Stimulated activated CD4-positive, alpha-beta T cell treated with anti-CD3 and anti-CD28 coated beads, TNF-alpha, amount 100 ng/mL, for 4 hours (primary cell): ENCODE results near the gene LRP1B.
"Not testable (repeated sequence)": the region's sequence is repeated elsewhere in the genome, so short reads cannot be mapped to it uniquely, and the experiment has no call there.

Experiments
- DNase-seq, 3 experiments: peaks; one replicate each; pipeline ENCODE4 v3.0.0-alpha.2; 2020; ENCODE audit warnings: low read depth in 3 of 3

Gene LRP1B

GRCh38 chr2:141889788-141890187, 241.0 kb downstream of the LRP1B start:
- DNase-seq = no peak

DNA sequence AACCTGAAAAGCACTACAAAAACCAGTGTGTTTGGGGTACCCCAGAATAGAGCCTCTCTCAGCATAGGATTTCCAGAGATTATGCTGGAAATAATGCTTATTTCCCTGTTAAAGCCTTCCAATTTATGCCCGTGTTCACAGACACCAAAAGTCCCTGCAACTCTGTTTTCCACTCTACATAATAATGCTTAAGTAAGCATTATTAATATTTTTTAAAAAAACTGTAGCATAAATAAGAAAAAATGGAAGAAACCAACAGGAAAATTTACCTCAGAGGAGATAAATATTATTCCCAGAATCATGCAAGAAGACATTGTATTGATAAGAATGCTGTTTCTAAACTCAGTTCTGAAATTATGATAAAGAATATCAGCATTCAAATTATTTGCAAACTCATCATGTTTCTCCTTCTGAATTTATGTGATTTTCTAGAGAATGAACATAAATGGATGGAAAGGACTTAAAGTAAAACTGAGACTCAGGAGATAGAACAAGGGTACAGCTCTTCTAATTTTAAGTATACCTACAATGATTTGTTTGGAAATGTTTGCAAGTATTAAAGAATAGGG, 241.7 kb downstream of the LRP1B start:
- no peak for DNase-seq

DNA sequence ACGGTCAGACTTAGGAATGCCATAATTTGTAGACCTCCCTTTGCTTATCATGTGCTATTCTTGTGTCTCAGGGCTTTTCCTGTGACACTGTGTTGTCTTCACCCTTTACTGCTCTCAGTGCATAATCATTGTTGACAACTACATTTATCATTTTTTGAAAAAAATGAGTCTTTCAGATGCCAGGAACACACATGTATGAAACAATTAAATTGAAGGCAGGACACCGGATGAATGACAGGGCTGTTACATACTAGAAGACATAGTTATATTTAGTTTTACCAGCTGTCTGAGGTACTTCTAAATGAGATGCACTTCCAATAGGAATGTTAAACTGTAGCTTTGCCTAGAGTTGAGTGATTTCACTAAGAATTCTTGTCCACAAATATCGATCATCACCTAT, 243.5 kb downstream of the LRP1B start:
- DNase-seq = no peak

DNA sequence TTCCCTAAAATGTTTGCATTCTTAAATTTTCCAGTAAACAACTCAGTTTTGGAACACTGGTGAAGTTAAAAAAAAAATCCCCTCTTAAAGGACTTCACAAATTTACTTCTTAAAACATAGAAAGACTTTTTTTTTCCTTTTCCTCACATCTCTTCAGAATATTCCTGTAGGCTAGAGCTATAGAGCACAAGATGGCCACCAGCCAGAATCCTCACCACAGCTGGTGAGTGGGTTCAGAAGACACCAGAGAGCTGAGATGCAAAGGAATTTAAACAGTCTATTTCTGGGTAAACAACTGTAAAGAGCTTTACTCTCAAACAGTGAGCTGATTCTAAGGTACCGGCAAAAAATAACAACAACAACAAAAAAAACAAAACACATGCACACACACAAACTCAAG, 252.8 kb downstream of the LRP1B start:
- no peak for DNase-seq

DNA sequence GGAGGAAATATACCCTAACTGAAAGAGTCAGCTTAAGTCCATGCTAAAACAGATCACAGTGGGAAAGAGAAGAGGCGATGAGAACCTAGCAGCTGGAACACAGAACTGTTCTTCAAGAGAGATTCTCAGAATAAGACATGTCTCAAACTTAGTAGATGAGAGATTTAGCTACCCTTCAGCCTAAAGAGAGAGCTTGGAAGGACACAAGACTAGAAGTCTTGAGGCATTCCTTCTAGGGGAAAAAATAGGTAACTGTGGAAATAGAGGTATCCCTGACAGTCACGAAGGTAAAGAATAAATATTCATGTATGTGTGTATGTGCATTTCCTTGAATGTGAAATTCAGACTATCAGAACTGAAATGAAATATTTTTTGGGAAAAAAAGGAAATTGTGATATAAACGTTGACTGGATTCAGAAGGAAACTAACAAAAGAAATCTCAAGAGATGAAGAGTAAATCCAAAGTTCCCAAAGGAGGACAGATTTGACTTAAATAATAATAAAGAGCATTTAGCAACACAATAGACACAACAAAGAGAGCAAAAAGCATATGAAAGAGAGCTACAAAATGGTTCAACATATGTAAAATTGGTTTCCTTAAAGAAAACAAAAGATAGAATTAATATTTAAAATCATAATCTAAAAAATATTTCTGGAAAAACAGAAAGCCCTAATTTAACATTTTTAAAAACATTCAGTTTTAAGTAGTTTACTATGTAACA, 258.7 kb downstream of the LRP1B start:
- DNase-seq = no peak

DNA sequence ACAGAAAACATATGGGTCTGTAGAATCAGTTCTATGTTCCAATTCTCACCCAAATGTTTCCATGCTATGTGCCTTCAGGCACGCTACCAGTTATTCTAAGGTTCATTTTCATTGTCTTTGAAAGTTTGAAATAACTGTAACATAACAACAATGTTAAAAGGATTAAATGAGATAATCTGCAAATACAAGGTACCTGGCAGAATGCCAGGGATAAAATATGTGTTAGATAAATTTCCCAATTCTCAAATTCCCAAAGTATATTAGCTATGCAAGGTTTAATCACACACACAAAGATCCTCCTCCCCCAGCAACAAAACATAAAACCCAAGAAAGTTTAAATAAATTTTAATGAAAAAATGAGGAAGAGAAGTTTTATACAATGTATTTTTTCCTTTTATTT, 261.2 kb downstream of the LRP1B start:
- DNase-seq = no peak

- no peak for DNase-seq
Observed at GRCh38 chr2:141863964-141864363, 266.9 kb downstream of the LRP1B start.

DNA sequence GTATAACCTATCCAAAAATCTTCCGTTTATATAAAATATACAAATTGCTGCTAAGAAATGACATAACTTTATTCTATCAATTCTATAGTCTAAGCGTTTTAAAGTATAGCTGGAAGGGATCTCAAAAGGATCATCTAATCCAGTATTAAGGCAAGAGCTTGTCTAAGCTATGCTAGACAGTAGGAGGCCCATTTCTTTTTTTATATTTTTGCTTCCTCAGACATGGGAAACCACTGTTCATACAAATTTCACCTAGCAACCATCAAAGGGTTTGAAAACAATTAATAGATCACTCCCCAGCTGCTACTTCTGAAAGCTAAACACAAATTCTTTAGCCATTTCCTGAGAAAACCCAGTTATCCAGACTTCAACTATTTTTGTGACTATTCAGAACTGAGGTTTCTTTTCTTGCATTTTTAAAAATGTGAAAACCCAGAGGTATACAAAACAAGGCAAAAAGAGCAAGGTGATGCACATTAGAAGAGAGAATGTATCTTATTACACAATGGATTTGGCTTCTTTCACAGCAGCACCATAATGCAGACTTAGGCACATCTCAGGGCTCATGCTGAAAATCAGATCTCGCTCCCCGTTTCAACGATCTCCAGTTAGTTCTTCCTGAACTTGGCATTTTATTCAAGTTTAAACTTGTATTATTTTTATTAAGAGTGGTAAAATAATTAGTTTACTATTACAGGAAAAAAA, 274.4 kb downstream of the LRP1B start:
- DNase-seq = no peak

DNA sequence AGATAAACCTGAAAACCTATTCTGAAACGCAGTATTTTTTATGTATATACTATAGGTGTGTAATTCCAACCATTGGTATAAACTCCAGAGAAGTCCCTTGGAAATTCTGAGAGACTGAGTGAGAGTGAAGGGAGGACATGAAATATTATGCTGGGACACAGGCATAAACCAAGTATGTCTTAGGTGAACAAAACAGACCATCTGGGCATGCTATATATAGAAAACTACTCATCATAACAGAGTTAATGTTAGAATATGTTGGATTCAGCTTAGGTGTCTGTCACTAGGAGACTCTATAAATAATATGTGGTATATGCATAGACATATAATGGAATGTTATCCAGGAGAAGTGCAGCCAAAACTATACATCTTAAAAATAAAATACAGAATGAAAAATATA, 282.6 kb downstream of the LRP1B start:
- no peak for DNase-seq

DNA sequence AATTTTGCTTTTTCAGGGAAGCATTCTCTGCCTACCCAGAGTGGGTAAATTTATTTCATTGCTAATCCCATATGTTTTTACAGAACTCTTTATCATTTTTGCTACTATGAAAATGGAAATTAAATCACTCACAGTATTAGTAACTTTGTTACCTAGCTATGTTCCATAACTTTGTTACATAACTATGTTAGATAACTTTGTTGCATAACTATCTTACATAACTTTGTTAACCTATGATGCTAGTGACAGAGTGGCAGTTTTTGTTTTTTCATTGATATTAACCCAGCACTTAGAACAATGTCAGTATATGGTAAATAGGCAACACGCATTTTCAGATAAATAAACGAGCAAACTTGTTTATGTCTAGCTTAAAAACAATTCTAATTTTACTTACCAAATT, 286.6 kb downstream of the LRP1B start:
- DNase-seq = no peak

DNA sequence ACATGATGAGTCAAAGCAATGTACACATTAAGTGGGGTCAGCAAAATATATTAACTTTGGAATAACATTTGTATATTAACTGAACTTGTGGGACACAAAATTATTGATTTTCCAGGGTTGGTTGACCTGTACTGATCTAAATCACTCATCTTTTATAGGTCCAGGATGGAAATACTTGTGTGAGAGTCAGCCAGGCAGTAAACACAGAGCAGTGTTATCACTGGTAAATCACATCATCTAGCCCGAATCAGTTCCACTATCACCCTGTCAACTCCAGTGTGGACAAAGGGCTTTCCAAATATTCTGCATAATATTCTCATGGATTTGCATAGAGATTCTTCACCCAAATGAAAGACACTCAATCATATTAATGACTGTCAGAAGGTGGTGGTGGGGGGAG, 295.7 kb downstream of the LRP1B start:
- DNase-seq = no peak

GRCh38 chr2:141828761-141829160, 302.1 kb downstream of the LRP1B start:
- no peak for DNase-seq

DNA sequence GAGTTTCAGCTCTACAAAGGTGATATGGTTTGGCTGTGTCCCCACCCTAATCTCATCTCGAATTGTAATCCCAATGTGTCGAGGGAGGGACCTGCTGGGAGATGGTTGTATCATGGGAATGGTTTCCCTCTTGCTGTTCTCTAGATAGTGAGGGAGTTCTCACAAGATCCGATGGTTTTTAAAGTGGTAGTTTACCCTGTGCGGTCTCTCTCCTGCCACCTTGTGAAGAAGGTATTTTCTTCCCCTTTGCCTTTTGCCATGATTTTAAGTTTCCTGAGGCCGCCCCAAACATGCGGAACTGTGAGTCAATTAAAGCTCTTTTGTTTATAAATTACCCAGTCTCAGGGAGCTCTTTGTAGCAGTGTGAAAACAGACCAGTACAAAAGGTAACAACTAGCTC, 306.0 kb downstream of the LRP1B start:
- no peak for DNase-seq

DNA sequence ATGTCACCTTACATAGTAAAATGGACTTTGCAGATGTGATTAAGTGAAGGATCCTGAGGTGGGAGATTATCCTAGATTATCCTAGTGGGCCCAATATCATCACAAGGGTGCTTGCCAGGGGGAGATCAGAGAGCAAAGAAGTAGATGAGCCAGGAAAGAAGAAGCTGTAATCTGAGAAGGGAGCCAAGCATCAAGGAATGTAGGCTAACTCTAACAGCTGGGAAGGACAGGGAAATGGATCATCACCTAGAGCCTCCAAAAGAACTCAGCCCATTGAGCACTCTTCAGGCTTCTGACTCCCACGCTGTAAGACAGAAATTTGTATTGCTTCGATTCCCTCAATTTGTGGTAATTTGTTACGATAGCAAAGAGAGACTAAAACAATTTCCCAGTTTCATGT, 309.9 kb downstream of the LRP1B start:
- no peak for DNase-seq

DNA sequence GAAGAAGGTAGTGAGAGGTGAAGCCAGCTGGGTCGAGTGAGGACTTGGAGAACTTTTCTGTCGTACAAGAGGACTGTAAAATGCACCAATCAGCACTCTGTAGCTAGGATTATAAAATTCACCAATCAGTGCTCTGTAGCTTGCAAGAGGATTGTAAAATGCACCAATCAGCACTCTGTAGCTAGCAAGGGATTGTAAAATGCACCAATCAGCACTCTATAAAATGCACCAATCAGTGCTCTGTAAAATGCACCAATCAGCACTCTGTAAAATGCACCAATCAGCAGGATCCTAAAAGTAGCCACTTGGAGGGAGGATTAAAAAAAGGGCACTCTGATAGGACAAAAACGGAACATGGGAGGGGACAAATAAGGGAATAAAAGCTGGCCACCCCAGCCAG, 315.5 kb downstream of the LRP1B start:
- DNase-seq = not testable (repeated sequence)

DNA sequence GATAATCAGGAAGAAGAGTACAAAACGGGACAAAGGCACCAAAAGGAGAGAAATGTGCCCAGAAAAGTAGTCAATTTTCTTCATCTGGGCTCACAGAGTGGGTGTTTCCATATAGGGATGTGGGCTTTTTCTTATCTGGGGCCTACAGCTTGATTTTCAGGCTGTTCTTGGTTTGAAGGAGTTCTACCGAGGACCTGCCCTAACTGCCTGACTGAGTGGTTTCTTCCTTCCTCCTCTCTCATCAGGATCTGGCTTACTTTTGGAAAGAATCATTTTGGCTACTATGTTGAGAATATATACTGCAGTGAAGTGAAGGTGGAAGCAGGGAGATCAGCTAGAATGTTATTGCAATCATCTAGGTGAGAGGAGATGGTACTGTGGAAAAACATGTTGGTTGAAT, 316.7 kb downstream of the LRP1B start:
- no peak for DNase-seq

- DNase-seq = no peak
Observed at GRCh38 chr2:141810148-141810547, 320.7 kb downstream of the LRP1B start.

DNA sequence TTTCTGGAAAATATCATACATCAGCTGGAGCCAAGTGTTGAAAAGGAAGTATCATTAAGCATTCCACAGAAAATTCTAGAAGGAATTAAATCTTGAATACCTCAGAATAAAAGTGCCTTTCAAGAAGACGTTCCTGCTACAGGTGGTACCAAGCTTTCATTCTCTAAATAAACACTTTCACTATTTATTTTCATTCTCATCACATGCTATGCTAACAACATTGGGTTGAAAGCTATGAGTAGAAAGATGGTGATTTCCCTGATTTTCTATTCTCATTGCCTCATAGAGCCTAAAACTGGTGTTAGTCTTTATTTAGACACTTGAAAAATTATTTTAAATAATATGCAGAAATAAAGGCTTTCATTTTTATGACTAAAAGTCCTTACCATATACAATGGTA, 324.7 kb downstream of the LRP1B start:
- no peak for DNase-seq

DNA sequence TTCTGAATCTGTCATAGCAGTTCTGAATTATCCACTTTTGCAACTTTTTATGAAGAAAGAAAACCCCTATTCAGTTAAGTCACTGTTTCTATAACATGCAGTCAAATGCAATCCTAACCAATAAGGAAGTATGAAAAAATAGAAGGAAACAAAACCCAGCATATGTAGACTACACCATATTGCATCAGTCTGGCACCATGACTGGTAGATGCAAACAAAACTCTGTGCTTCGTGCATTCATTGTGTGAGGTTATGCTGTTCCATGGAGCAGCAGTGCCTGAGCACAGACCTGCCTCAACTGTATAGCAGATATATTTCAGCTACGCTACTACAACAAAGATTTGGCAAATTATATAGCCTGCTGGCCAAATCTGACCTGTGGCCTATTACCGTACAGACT, 325.5 kb downstream of the LRP1B start:
- DNase-seq = no peak

- no peak for DNase-seq
Observed at GRCh38 chr2:141796449-141796848, 334.4 kb downstream of the LRP1B start.

DNA sequence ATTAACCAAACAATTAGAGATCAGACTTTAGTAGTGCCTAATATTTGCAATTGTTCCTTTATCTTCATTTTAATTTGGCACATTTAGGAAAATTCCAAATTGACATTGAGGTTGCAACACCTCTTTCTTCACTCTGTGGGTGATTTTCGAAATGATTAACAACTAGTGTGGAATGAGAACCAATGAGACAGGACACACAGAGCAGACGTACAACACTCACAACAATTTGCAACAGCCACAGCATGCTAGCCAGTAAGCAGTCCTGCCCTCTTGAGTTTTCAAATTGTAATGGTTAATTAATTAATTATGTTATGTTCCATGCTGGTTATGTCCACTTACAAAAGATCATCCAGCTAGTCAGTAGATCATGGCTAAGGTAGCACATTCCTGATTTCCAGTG, 339.3 kb downstream of the LRP1B start:
- no peak for DNase-seq

GRCh38 chr2:141782574-141782973, 348.2 kb downstream of the LRP1B start:
- no peak for DNase-seq

DNA sequence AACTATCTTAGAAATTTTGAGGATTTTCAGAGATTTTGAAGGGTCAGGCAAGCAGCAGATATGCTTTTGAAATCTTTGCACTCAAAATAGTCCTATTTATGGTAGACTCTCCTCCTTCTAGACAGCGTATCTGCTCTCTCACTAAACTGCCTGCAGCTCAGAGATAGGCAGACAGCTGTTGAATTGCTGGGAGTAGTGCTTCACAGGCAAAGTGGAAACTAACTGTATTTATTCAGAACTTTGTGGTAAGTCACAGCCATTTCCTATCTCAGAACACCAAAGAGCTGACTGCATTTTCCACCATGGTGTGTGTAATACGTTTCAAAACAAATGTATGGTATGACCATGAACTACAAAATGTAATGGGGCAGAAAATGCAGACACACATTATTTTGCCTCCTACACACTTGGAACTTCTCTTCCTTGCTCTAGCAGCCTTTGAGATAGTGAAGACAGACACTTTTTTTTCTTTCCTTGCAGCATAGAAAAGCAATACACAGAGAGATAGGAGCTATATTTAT, 352.4 kb downstream of the LRP1B start:
- DNase-seq = no peak
